ENCODE data around the gene LAIR1. TPM values are rescaled to one million over a fixed set of nuclear protein-coding genes. Genes with fewer than 3 reads are reported as not detected.

The LAIR1 gene
- total RNA-seq (ENCODE audit: low replicate concordance) = not detected in 2 replicates

GRCh38 chr19:54364775-54365257 lies at the start of gene LAIR1:
TSS of gene LAIR1 (minus strand) at chr19:54364931. CDS start at chr19:54364804, 127 bp downstream.
- Histone ChIP-seq H3K9ac (no peak within 1 kb of the TSS), H2AFZ (replicated peaks) (no peak within 1 kb of the TSS), H3K79me2 (ENCODE audit: low read depth) (no peaks in the 10 kb centered on the region), H3K27ac (no peak within 1 kb of the TSS), H3K9me3 (ENCODE audit: low read depth) (no peaks in the 10 kb centered on the region), H3K4me1 (no peaks in the 10 kb centered on the region), H4K20me1 (ENCODE audit: low read depth) (no peaks in the 10 kb centered on the region), H3K27me3 (peaks cover 6% of the 10 kb centered on the region), H3K4me3 (no peak within 1 kb of the TSS), H3F3A (ENCODE audit: low read depth) (no peaks in the 10 kb centered on the region), H3K36me3 (no peaks in the 10 kb centered on the region), H3K4me2 (no peak within 1 kb of the TSS)
- H3K36me3 Mint-ChIP-seq = no peaks in the 10 kb centered on the region
- peaks cover 3% of the 10 kb centered on the region for H3K27me3 Mint-ChIP-seq (ENCODE audit: insufficient read depth, low read depth)
- TF ChIP-seq EZH2 (IDR thresholded peaks at IDR 0.05) (no peak), CTCF (IDR thresholded peaks at IDR 0.05) (no peak), EZH2phosphoT487 (IDR thresholded peaks at IDR 0.05) (no peak)
- no peak within 1 kb of the TSS for H3K4me3 Mint-ChIP-seq
- no peak for DNase-seq (ENCODE audit: low spot score)
- H3K9me3 Mint-ChIP-seq = no peaks in the 10 kb centered on the region
- no peaks in the 10 kb centered on the region for H3K4me1 Mint-ChIP-seq
- no peak within 1 kb of the TSS for H3K27ac Mint-ChIP-seq

GRCh38 chr19:54414156-54414555 lies 49.4 kb upstream of the LAIR1 start:
- H3K27ac Mint-ChIP-seq = peak overlapping the region; percentile 0
- Histone ChIP-seq H3K36me3 (no peaks in the 10 kb centered on the region), H4K20me1 (ENCODE audit: low read depth) (peaks cover 17% of the 10 kb centered on the region), H3K79me2 (ENCODE audit: low read depth) (peaks cover 38% of the 10 kb centered on the region), H3K27ac (no peak overlapping the region), H3K27me3 (peaks cover 11% of the 10 kb centered on the region), H3K4me1 (peaks cover 24% of the 10 kb centered on the region), H2AFZ (replicated peaks) (no peak overlapping the region), H3K4me3 (no peak overlapping the region), H3F3A (ENCODE audit: low read depth) (peaks cover 18% of the 10 kb centered on the region), H3K4me2 (no peak overlapping the region), H3K9me3 (ENCODE audit: low read depth) (no peaks in the 10 kb centered on the region), H3K9ac (no peak overlapping the region)
- no peak for DNase-seq (ENCODE audit: low spot score)
- peaks cover 21% of the 10 kb centered on the region for H3K27me3 Mint-ChIP-seq (ENCODE audit: insufficient read depth, low read depth)
- H3K36me3 Mint-ChIP-seq = peaks cover 12% of the 10 kb centered on the region
- peaks cover 27% of the 10 kb centered on the region for H3K4me1 Mint-ChIP-seq
- H3K4me3 Mint-ChIP-seq = peak overlapping the region; percentile 87
- no peak for TF ChIP-seq CTCF (IDR thresholded peaks at IDR 0.05)
- no peak for TF ChIP-seq EZH2phosphoT487 (IDR thresholded peaks at IDR 0.05)
- TF ChIP-seq EZH2 (IDR thresholded peaks at IDR 0.05) = no peak
- H3K9me3 Mint-ChIP-seq = peaks cover 10% of the 10 kb centered on the region

GRCh38 chr19:54412877-54413276 lies 48.1 kb upstream of the LAIR1 start:
- no peaks in the 10 kb centered on the region for H3K36me3 ChIP-seq
- H3K9ac ChIP-seq = no peak overlapping the region
- H3K4me1 ChIP-seq = peaks cover 11% of the 10 kb centered on the region
- peaks cover 26% of the 10 kb centered on the region for H3K79me2 ChIP-seq (ENCODE audit: low read depth)
- Mint-ChIP-seq H3K27ac (no peak overlapping the region), H3K4me3 (no peak overlapping the region), H3K4me1 (peaks cover 19% of the 10 kb centered on the region), H3K9me3 (peaks cover 15% of the 10 kb centered on the region), H3K36me3 (peaks cover 12% of the 10 kb centered on the region), H3K27me3 (ENCODE audit: insufficient read depth, low read depth) (peaks cover 23% of the 10 kb centered on the region)
- no peak overlapping the region for H3K27ac ChIP-seq
- no peak overlapping the region for H3K4me3 ChIP-seq
- no peak overlapping the region for H3K4me2 ChIP-seq
- H3K9me3 ChIP-seq (ENCODE audit: low read depth) = no peaks in the 10 kb centered on the region
- DNase-seq (ENCODE audit: low spot score) = no peak
- no peak overlapping the region for H2AFZ ChIP-seq (replicated peaks)
- TF ChIP-seq EZH2 (IDR thresholded peaks at IDR 0.05) (no peak), EZH2phosphoT487 (IDR thresholded peaks at IDR 0.05) (no peak), CTCF (IDR thresholded peaks at IDR 0.05) (no peak)
- peaks cover 11% of the 10 kb centered on the region for H3K27me3 ChIP-seq
- peaks cover 12% of the 10 kb centered on the region for H3F3A ChIP-seq (ENCODE audit: low read depth)
- peaks cover 14% of the 10 kb centered on the region for H4K20me1 ChIP-seq (ENCODE audit: low read depth)

All from neural progenitor cell (in vitro differentiated cells).